Lung (tissue), 12 donors: ENCODE results near the gene CD44. TPM values are rescaled to one million over a fixed set of nuclear protein-coding genes. Genes with fewer than 3 reads are reported as not detected.

Experiments
- ATAC-seq: fragments of 200-7000 bp; cut with Tn5 transposase; one replicate; pipeline ENCODE4 v1.9.1; 2020; ENCODE audit warnings: moderate number of reproducible peaks; ENCODE audit not compliant: insufficient read depth, low FRiP score
- DNase-seq, 3 donors: peaks; one replicate each; pipeline ENCODE4 v3.0.0-alpha.2; 2013 to 2017
- H3K27ac ChIP-seq, 2 donors: one replicate each; pipeline ENCODE4 v1.5.1; 2013; ENCODE audit warnings: mild to moderate bottlenecking in 2 of 2, moderate library complexity in 2 of 2, control low read depth in 1 of 2, inconsistent platforms in 1 of 2, low read depth in 1 of 2, low read length in 1 of 2
- H3K27me3 ChIP-seq, 3 donors: one replicate each; pipeline ENCODE4 v1.5.1; 2013; ENCODE audit warnings: low read length in 2 of 3; ENCODE audit not compliant: control insufficient read depth in 3 of 3, insufficient read depth in 3 of 3
- H3K36me3 ChIP-seq, 4 donors: one replicate each; pipeline ENCODE4 v1.5.1; 2013; ENCODE audit warnings: low read length in 4 of 4, mild to moderate bottlenecking in 1 of 4, moderate library complexity in 1 of 4; ENCODE audit not compliant: control insufficient read depth in 4 of 4, insufficient read depth in 4 of 4
- H3K4me1 ChIP-seq, 5 donors: one replicate each; pipeline ENCODE4 v1.5.1; 2013; ENCODE audit warnings: low read length in 5 of 5, mild to moderate bottlenecking in 2 of 5, moderate library complexity in 1 of 5; ENCODE audit not compliant: control insufficient read depth in 5 of 5, insufficient read depth in 5 of 5
- H3K4me3 ChIP-seq: one replicate; pipeline ENCODE4 v1.5.1; 2013; ENCODE audit warnings: mild to moderate bottlenecking, control low read depth, moderate library complexity
- H3K9ac ChIP-seq, 2 donors: one replicate each; pipeline ENCODE4 v1.5.1; 2013; ENCODE audit warnings: low read length in 2 of 2, control low read depth in 1 of 2; ENCODE audit not compliant: insufficient read depth in 1 of 2
- H3K9me3 ChIP-seq, 4 donors: one replicate each; pipeline ENCODE4 v1.5.1; 2013; ENCODE audit warnings: low read length in 3 of 4, mild to moderate bottlenecking in 1 of 4, moderate library complexity in 1 of 4; ENCODE audit not compliant: control insufficient read depth in 4 of 4, insufficient read depth in 3 of 4
- WGBS, 2 donors: extraction: QIAGEN DNeasy Blood & Tissue Kit; methylation state at CpG; one replicate each; pipeline ENCODE4 v1.1.7; 2013; 5-methylcytosine and 5-hydroxymethylcytosine counted together
- polyA plus RNA-seq, 2 donors: library from polyadenylated mRNA; stranded (reverse); fragments of 200-250 nt; gene quantifications; one replicate each; pipeline ENCODE4 v1.2.1, GENCODE V29; 2013
- total RNA-seq, 2 donors: library from RNA; depleted of rRNA in 1 of 2; stranded (reverse); fragments of >200 nt in 1 of 2; gene quantifications; one replicate each; pipeline ENCODE4 v1.2.1, GENCODE V29; 2014 to 2021
- TF ChIP-seq, protein P1 (sequence below): IDR thresholded peaks from 2 replicates; pipeline ENCODE4 v1.5.1; 2012; ENCODE audit warnings: mild to moderate bottlenecking; ENCODE audit errors: control extremely low read depth, extremely low read depth
- donor health status: control.
- donor health status: control.
- donor health status: Bipolar disorder and iron deficiency.
- donor health status: healthy.
- donor health status: DM: yes; HTN: yes; CAD: no.

Gene CD44
- total and polyA plus RNA-seq, 4 donors = 115 to 636 (median 544) TPM

DNA sequence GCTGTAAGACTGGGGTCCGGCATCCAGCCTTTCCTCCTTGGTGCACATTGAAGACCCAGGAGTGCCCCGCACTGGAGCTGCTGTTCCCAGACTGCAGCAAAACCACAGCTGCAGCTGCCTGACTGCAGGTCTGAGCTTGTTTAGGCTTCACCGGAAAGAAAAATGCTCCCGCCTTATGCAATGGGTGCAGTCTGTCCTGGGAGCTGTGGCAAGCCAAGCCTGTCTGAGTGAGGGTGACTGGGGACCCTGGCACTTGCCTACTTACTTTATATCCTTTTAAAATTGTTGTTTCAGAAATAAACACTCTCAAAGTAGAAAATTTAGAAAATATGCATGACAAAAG is 23.3 kb upstream of the CD44 start:
- Histone ChIP-seq H3K9me3 (no peaks in the 10 kb centered on the region), H3K27me3 (no peaks in the 10 kb centered on the region), H3K9ac (no peak overlapping the region), H3K27ac (no peak overlapping the region), H3K4me3 (no peak overlapping the region), H3K4me1 (peaks cover 3 to 20% (median 10%) of the 10 kb centered on the region in 5 donors), H3K36me3 (no peaks in the 10 kb centered on the region)
- WGBS, 2 donors = 91 to 92% methylated on average over 4 of the region's 4 CpGs
- ATAC-seq (no peak), DNase-seq (no peak)
- TF ChIP-seq, protein P1, sequence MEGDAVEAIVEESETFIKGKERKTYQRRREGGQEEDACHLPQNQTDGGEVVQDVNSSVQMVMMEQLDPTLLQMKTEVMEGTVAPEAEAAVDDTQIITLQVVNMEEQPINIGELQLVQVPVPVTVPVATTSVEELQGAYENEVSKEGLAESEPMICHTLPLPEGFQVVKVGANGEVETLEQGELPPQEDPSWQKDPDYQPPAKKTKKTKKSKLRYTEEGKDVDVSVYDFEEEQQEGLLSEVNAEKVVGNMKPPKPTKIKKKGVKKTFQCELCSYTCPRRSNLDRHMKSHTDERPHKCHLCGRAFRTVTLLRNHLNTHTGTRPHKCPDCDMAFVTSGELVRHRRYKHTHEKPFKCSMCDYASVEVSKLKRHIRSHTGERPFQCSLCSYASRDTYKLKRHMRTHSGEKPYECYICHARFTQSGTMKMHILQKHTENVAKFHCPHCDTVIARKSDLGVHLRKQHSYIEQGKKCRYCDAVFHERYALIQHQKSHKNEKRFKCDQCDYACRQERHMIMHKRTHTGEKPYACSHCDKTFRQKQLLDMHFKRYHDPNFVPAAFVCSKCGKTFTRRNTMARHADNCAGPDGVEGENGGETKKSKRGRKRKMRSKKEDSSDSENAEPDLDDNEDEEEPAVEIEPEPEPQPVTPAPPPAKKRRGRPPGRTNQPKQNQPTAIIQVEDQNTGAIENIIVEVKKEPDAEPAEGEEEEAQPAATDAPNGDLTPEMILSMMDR = no peak

DNA sequence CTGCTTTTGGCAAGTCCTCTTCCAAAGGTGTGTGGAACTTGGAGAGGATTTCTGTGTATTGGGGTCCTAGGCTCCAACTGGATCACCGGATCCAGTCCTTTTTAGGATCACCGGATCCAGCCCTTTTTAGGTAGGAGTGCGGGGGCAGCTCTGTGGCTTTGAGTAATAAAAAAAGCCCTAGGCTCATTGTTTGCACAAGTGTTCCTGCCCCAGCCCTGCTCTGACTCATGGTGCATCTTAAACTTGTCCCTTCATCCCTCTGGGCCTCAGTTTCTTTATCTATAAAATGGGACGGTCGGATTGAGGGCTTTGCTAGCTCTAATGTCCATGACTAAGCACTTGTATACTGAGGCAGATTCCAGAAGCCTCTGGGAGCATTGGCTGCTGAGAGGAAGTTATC is 22.7 kb upstream of the CD44 start:
- TF ChIP-seq, protein P1 = no peak
- WGBS, 2 donors = 86 to 94% methylated on average over 5 of the region's 5 CpGs
- H3K27me3 ChIP-seq = no peaks in the 10 kb centered on the region
- ATAC-seq (no peak), DNase-seq (no peak)
- H3K9me3 ChIP-seq = no peaks in the 10 kb centered on the region
- peaks cover 3 to 20% (median 6%) of the 10 kb centered on the region in 5 donors for H3K4me1 ChIP-seq
- H3K27ac ChIP-seq = no peak overlapping the region
- no peaks in the 10 kb centered on the region for H3K36me3 ChIP-seq
- H3K4me3 ChIP-seq = no peak overlapping the region
- no peak overlapping the region for H3K9ac ChIP-seq

DNA sequence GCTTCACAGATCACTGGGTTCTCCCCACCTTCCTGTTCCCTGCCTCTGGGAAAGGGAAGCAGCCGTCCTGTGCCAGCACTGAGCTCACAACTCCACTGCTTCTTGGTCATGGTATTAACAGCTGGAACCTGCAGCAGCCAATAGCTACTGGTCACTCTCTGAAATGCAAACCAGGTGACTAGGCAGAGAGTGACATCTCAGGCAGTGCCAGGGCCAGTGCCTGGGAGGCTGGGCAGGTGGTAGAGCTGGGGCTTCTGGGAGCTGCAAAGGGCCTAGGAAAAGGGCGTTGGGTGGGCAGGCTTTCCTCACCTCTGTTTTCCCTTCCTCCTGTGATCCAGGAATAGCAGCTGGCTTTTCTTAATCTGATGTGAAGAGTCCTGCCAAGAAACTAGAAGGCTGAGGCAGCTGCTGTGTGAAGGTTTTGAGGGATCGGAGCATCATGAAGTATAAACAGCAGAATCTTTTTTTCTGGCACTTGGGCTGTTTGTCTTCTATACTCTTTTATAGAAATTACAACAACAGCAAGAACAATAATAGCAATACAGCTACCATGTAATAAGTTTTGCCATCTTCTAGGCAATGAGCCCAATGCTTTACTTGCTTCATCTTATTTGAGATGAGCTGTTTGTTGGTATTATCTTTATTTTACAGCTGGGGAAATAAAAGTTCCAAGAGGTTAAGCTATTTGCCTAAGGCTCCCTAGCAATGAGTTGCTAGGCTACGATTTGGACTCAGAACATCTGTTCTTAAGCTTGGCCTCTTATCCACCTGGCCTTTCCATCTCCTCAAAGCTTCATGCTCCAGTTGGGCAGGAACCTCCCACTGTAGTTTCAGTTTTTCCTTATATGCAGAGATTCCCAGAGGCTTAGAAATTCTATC is 22.0 kb upstream of the CD44 start:
- H3K27me3 ChIP-seq = no peaks in the 10 kb centered on the region
- TF ChIP-seq, protein P1 = no peak
- peaks cover 2 to 20% (median 4%) of the 10 kb centered on the region in 5 donors for H3K4me1 ChIP-seq
- no peak for ATAC-seq
- no peak overlapping the region for H3K27ac ChIP-seq
- no peak overlapping the region for H3K9ac ChIP-seq
- 71 to 75% methylated on average over 4 of the region's 4 CpGs for WGBS, 2 donors
- H3K4me3 ChIP-seq = no peak overlapping the region
- peak; percentile 72 to 93 (median 92) for DNase-seq
- no peaks in the 10 kb centered on the region for H3K36me3 ChIP-seq
- H3K9me3 ChIP-seq = no peaks in the 10 kb centered on the region
